Activated CD8-positive, alpha-beta memory T cell treated with anti-CD3 and anti-CD28 coated beads for 48 hours (primary cell): ENCODE data around the gene STMND1.

Experiments
- DNase-seq, 3 experiments: peaks; one replicate each; pipeline ENCODE4 v3.0.0-alpha.2; 2020; ENCODE audit warnings: low read depth in 2 of 3, low spot score in 2 of 3

The STMND1 gene

GRCh38 chr6:17097982-17098381 is 3.9 kb upstream of the STMND1 start:
- no peak for DNase-seq

- DNase-seq = no peak
Measured at GRCh38 chr6:17098538-17098937, 3.3 kb upstream of the STMND1 start.

GRCh38 chr6:17099401-17100059 is 2.3 kb upstream of the STMND1 start:
- no peak for DNase-seq

- DNase-seq = no peak
Measured at GRCh38 chr6:17100806-17101205, 1.0 kb upstream of the STMND1 start.

- DNase-seq = no peak
Measured at GRCh38 chr6:17102258-17102870, 514 bp downstream of the STMND1 start.

- no peak for DNase-seq
Measured at GRCh38 chr6:17103715-17104114, 1.9 kb downstream of the STMND1 start.

- DNase-seq = no peak
Measured at GRCh38 chr6:17107863-17108262, 6.0 kb downstream of the STMND1 start.

GRCh38 chr6:17115251-17116116 is 13.6 kb downstream of the STMND1 start:
- no peak for DNase-seq

GRCh38 chr6:17116117-17116440 is 14.2 kb downstream of the STMND1 start:
- DNase-seq = no peak

- no peak for DNase-seq
Measured at GRCh38 chr6:17120019-17120418, 18.2 kb downstream of the STMND1 start.

- DNase-seq = no peak
Measured at GRCh38 chr6:17125407-17125806, 23.6 kb downstream of the STMND1 start.

GRCh38 chr6:17130786-17131185 is 28.9 kb downstream of the STMND1 start:
- no peak for DNase-seq

- no peak for DNase-seq
Measured at GRCh38 chr6:17132967-17133366, 31.1 kb downstream of the STMND1 start.

GRCh38 chr6:17138033-17138432 is 36.2 kb downstream of the STMND1 start:
- DNase-seq = no peak

- no peak for DNase-seq
Measured at GRCh38 chr6:17144016-17144415, 42.2 kb downstream of the STMND1 start.

GRCh38 chr6:17149571-17149970 is 47.7 kb downstream of the STMND1 start:
- DNase-seq = no peak

- DNase-seq = no peak
Measured at GRCh38 chr6:17150096-17150495, 48.2 kb downstream of the STMND1 start.

- no peak for DNase-seq
Measured at GRCh38 chr6:17151888-17152287, 50.0 kb downstream of the STMND1 start.

- DNase-seq = no peak
Measured at GRCh38 chr6:17152703-17153102, 50.9 kb downstream of the STMND1 start.

- peak in 2 of 3 experiments; percentile 20 to 28 for DNase-seq
Measured at GRCh38 chr6:17156112-17156921, 54.5 kb downstream of the STMND1 start.

- no peak for DNase-seq
Measured at GRCh38 chr6:17156966-17157365, 55.1 kb downstream of the STMND1 start.
